NCI-H526 (cell line): ENCODE data around the gene MPC1.
A peak's percentile ranks its signal among the peaks of the same experiment; 100 is the strongest.

Source experiments
- DNase-seq, 2 experiments: peaks; one replicate each; lab custom pipeline; 2025; lab: John Stamatoyannopoulos, UW

MPC1 gene

GRCh38 chr6:166382933-166383801, at the start of gene MPC1:
TSS of gene MPC1 (minus strand) at chr6:166382940. CDS start at chr6:166382876, 64 bp downstream.
- peak; percentile 85 to 98 for DNase-seq

GRCh38 chr6:166430269-166430668, 47.5 kb upstream of the MPC1 start:
- DNase-seq = no peak

GRCh38 chr6:166424431-166424830, 41.7 kb upstream of the MPC1 start:
- DNase-seq = no peak

GRCh38 chr6:166423781-166424180, 41.0 kb upstream of the MPC1 start:
- DNase-seq = no peak

- no peak for DNase-seq
Observed at GRCh38 chr6:166423051-166423745, 40.5 kb upstream of the MPC1 start.

GRCh38 chr6:166422201-166422940, 39.6 kb upstream of the MPC1 start:
- DNase-seq = no peak

- DNase-seq = no peak
Observed at GRCh38 chr6:166420351-166420750, 37.6 kb upstream of the MPC1 start.

GRCh38 chr6:166419717-166420116, 37.0 kb upstream of the MPC1 start:
- no peak for DNase-seq

- DNase-seq = no peak
Observed at GRCh38 chr6:166419286-166419685, 36.5 kb upstream of the MPC1 start.

GRCh38 chr6:166418691-166419143, 36.0 kb upstream of the MPC1 start:
- DNase-seq = no peak

- no peak for DNase-seq
Observed at GRCh38 chr6:166417285-166417691, 34.5 kb upstream of the MPC1 start.

GRCh38 chr6:166415833-166416347, 33.1 kb upstream of the MPC1 start:
- DNase-seq = no peak

GRCh38 chr6:166415306-166415705, 32.6 kb upstream of the MPC1 start:
- DNase-seq = no peak

GRCh38 chr6:166413491-166413951, 30.8 kb upstream of the MPC1 start:
- DNase-seq = no peak

- no peak for DNase-seq
Observed at GRCh38 chr6:166412911-166413384, 30.2 kb upstream of the MPC1 start.

- no peak for DNase-seq
Observed at GRCh38 chr6:166412156-166412910, 29.6 kb upstream of the MPC1 start.

GRCh38 chr6:166411721-166412151, 29.0 kb upstream of the MPC1 start:
- no peak for DNase-seq

GRCh38 chr6:166411271-166411670, 28.5 kb upstream of the MPC1 start:
- no peak for DNase-seq

GRCh38 chr6:166410426-166410935, 27.7 kb upstream of the MPC1 start:
- DNase-seq = no peak

- peak; percentile 25 to 70 for DNase-seq
Observed at GRCh38 chr6:166408936-166409755, 26.4 kb upstream of the MPC1 start.
